ENCODE measurements around the gene HINT2.

The HINT2 gene

GRCh38 chr9:35814841-35815543, at the start of gene HINT2:
Gene HINT2 (minus strand): TSS chr9:35815042. CDS start chr9:35814979, 63 bp downstream.
- peak; percentile 90 for DNase-seq (ENCODE audit: low read depth)

GRCh38 chr9:35863583-35863982, 48.7 kb upstream of the HINT2 start:
- no peak for DNase-seq (ENCODE audit: low read depth)

GRCh38 chr9:35862328-35862727, 47.5 kb upstream of the HINT2 start:
- DNase-seq (ENCODE audit: low read depth) = no peak

- DNase-seq (ENCODE audit: low read depth) = no peak
Measured at GRCh38 chr9:35861161-35861897, 46.5 kb upstream of the HINT2 start.

- no peak for DNase-seq (ENCODE audit: low read depth)
Measured at GRCh38 chr9:35859990-35860339, 45.1 kb upstream of the HINT2 start.

GRCh38 chr9:35859310-35859989, 44.6 kb upstream of the HINT2 start:
- no peak for DNase-seq (ENCODE audit: low read depth)

GRCh38 chr9:35858458-35858857, 43.6 kb upstream of the HINT2 start:
- no peak for DNase-seq (ENCODE audit: low read depth)

- DNase-seq (ENCODE audit: low read depth) = no peak
Measured at GRCh38 chr9:35856882-35857281, 42.0 kb upstream of the HINT2 start.

- DNase-seq (ENCODE audit: low read depth) = no peak
Measured at GRCh38 chr9:35856206-35856605, 41.4 kb upstream of the HINT2 start.

- no peak for DNase-seq (ENCODE audit: low read depth)
Measured at GRCh38 chr9:35854091-35854762, 39.4 kb upstream of the HINT2 start.

- DNase-seq (ENCODE audit: low read depth) = no peak
Measured at GRCh38 chr9:35852876-35853865, 38.3 kb upstream of the HINT2 start.

GRCh38 chr9:35852267-35852815, 37.5 kb upstream of the HINT2 start:
- DNase-seq (ENCODE audit: low read depth) = no peak

GRCh38 chr9:35847792-35848572, 33.1 kb upstream of the HINT2 start:
- DNase-seq (ENCODE audit: low read depth) = no peak

GRCh38 chr9:35845824-35846771, 31.3 kb upstream of the HINT2 start:
- no peak for DNase-seq (ENCODE audit: low read depth)

GRCh38 chr9:35844628-35845270, 29.9 kb upstream of the HINT2 start:
- no peak for DNase-seq (ENCODE audit: low read depth)

- DNase-seq (ENCODE audit: low read depth) = no peak
Measured at GRCh38 chr9:35842795-35843194, 28.0 kb upstream of the HINT2 start.

GRCh38 chr9:35842020-35842745, 27.3 kb upstream of the HINT2 start:
- no peak for DNase-seq (ENCODE audit: low read depth)

- no peak for DNase-seq (ENCODE audit: low read depth)
Measured at GRCh38 chr9:35841645-35841900, 26.7 kb upstream of the HINT2 start.

All from stimulated activated CD8-positive, alpha-beta memory T cell treated with anti-CD3 and anti-CD28 coated beads, Interleukin-15, amount 100 ng/mL, for 24 hours (primary cell).